Hepatocyte (in vitro differentiated cells): Measurements from ENCODE around the gene COG7. TPM values are rescaled to one million over a fixed set of nuclear protein-coding genes. Genes with fewer than 3 reads are reported as not detected.

Experiments used
- DNase-seq: peaks from one replicate; pipeline ENCODE4 v3.0.0-alpha.2; 2016; ENCODE audit warnings: low spot score
- H2AFZ ChIP-seq: fragments of 200-600 bp; sonication (generic); 2 replicates; pipeline ENCODE4 v1.6.0; 2016; ENCODE audit warnings: antibody characterized with exemption, mild to moderate bottlenecking
- H3K27ac ChIP-seq: fragments of 200-600 bp; sonication (generic); 2 replicates; pipeline ENCODE4 v1.5.1; 2016; ENCODE audit warnings: mild to moderate bottlenecking
- H3K27me3 ChIP-seq: fragments of 200-600 bp; sonication (generic); 2 replicates; pipeline ENCODE4 v1.6.1; 2016
- H3K36me3 ChIP-seq: fragments of 200-600 bp; sonication (generic); replicated peaks from 2 replicates; pipeline ENCODE4 v1.5.1; 2016; ENCODE audit warnings: low read depth; ENCODE audit not compliant: insufficient read depth
- H3K4me1 ChIP-seq: fragments of 200-600 bp; sonication (generic); 2 replicates; pipeline ENCODE4 v1.5.1; 2016; ENCODE audit warnings: mild to moderate bottlenecking, moderate library complexity; ENCODE audit not compliant: insufficient read depth
- H3K4me2 ChIP-seq: fragments of 200-600 bp; sonication (generic); 2 replicates; pipeline ENCODE4 v1.6.0; 2016
- H3K4me3 ChIP-seq: fragments of 200-600 bp; sonication (generic); 2 replicates; pipeline ENCODE4 v1.5.1; 2016; ENCODE audit warnings: mild to moderate bottlenecking
- H3K79me2 ChIP-seq: fragments of 200-600 bp; sonication (generic); 2 replicates; pipeline ENCODE4 v1.6.0; 2017; ENCODE audit warnings: mild to moderate bottlenecking
- H3K9me2 ChIP-seq: fragments of 200-600 bp; sonication (generic); replicated peaks from 2 replicates; pipeline ENCODE4 v1.6.0; 2017; ENCODE audit warnings: mild to moderate bottlenecking; ENCODE audit not compliant: insufficient read depth
- H3K9me3 ChIP-seq: fragments of 200-600 bp; sonication (generic); 2 replicates; pipeline ENCODE4 v1.5.1; 2016; ENCODE audit warnings: low read depth, mild to moderate bottlenecking
- H4K20me1 ChIP-seq: fragments of 200-600 bp; sonication (generic); 2 replicates; pipeline ENCODE4 v1.6.0; 2016; ENCODE audit warnings: mild to moderate bottlenecking; ENCODE audit not compliant: insufficient read depth, poor library complexity, severe bottlenecking
- CTCF ChIP-seq: fragments of 200-600 bp; sonication (generic); IDR thresholded peaks from 2 replicates; pipeline ENCODE4 v1.5.1; 2016; ENCODE audit warnings: antibody characterized with exemption, mild to moderate bottlenecking; ENCODE audit not compliant: poor library complexity
- EZH2 ChIP-seq: fragments of 200-600 bp; sonication (generic); IDR thresholded peaks from 2 replicates; pipeline ENCODE4 v1.6.1; 2016; ENCODE audit warnings: antibody characterized with exemption, mild to moderate bottlenecking, borderline replicate concordance
- EZH2phosphoT487 ChIP-seq: fragments of 200-600 bp; sonication (generic); IDR thresholded peaks from one replicate; pipeline ENCODE4 v1.6.1; 2018; ENCODE audit warnings: antibody characterized with exemption, mild to moderate bottlenecking, low read depth, moderate library complexity; ENCODE audit not compliant: unreplicated experiment, severe bottlenecking
- WGBS: methylation state at CpG from one replicate; pipeline ENCODE4 v1.1.6; 2016; ENCODE audit warnings: low lambda C conversion rate; ENCODE audit errors: missing lambda C conversion rate; 5-methylcytosine and 5-hydroxymethylcytosine counted together
- polyA plus RNA-seq: library from polyadenylated mRNA; unstranded; fragments of >200 nt; fragmentation: Nextera tagmentation; extraction: Ambion mirVana; gene quantifications from 2 replicates; pipeline ENCODE4 v1.2.1, GENCODE V29; 2016
- total RNA-seq: library from RNA; depleted of rRNA; stranded (reverse); fragments of >200 nt; gene quantifications from 2 replicates; pipeline ENCODE4 v1.2.3, GENCODE V29; 2014

COG7 gene
- total and polyA plus RNA-seq, 2 experiments from 2014 or later, result 13.5 to 15.4 TPM

GRCh38 chr16:23398987-23399805 is 53.8 kb downstream of the COG7 start:
- TF ChIP-seq EZH2 (no peak), CTCF (no peak)
- Histone ChIP-seq H3K27ac (no peak overlapping the region), H3K36me3 (no peaks in the 10 kb centered on the region), H4K20me1 (no peaks in the 10 kb centered on the region), H3K4me3 (no peak overlapping the region), H3K9me2 (no peaks in the 10 kb centered on the region), H3K4me2 (no peak overlapping the region), H3K79me2 (no peaks in the 10 kb centered on the region), H3K4me1 (no peaks in the 10 kb centered on the region), H3K27me3 (no peaks in the 10 kb centered on the region), H2AFZ (no peak overlapping the region), H3K9me3 (no peaks in the 10 kb centered on the region)
- DNase-seq, result no peak
- 68% methylated on average over 17 of the region's 17 CpGs for WGBS

GRCh38 chr16:23397464-23397863 is 55.5 kb downstream of the COG7 start:
- H3K9me2 ChIP-seq, result no peaks in the 10 kb centered on the region
- H3K36me3 ChIP-seq, result no peaks in the 10 kb centered on the region
- H3K4me2 ChIP-seq, result no peak overlapping the region
- no peak for TF ChIP-seq EZH2phosphoT487
- TF ChIP-seq CTCF, result no peak
- no peak for TF ChIP-seq EZH2
- no peaks in the 10 kb centered on the region for H3K27me3 ChIP-seq
- no peak overlapping the region for H3K27ac ChIP-seq
- no peaks in the 10 kb centered on the region for H3K4me1 ChIP-seq
- no peaks in the 10 kb centered on the region for H3K79me2 ChIP-seq
- no peak overlapping the region for H3K4me3 ChIP-seq
- DNase-seq, result no peak
- H3K9me3 ChIP-seq, result no peaks in the 10 kb centered on the region
- 98% methylated on average over 2 of the region's 2 CpGs for WGBS
- no peaks in the 10 kb centered on the region for H4K20me1 ChIP-seq
- H2AFZ ChIP-seq, result no peak overlapping the region

- no peak overlapping the region for H2AFZ ChIP-seq
- no peak overlapping the region for H3K27ac ChIP-seq
- no peaks in the 10 kb centered on the region for H3K27me3 ChIP-seq
- H3K9me3 ChIP-seq, result no peaks in the 10 kb centered on the region
- no peak for TF ChIP-seq EZH2
- no peak for TF ChIP-seq CTCF
- TF ChIP-seq EZH2phosphoT487, result no peak
- H3K4me3 ChIP-seq, result no peak overlapping the region
- no peak for DNase-seq
- no peaks in the 10 kb centered on the region for H3K9me2 ChIP-seq
- H3K4me1 ChIP-seq, result no peaks in the 10 kb centered on the region
- no peak overlapping the region for H3K4me2 ChIP-seq
- no peaks in the 10 kb centered on the region for H3K79me2 ChIP-seq
- no peaks in the 10 kb centered on the region for H3K36me3 ChIP-seq
- 89% methylated on average over 6 of the region's 6 CpGs for WGBS
- no peaks in the 10 kb centered on the region for H4K20me1 ChIP-seq
Observed at GRCh38 chr16:23395732-23396131, 57.3 kb downstream of the COG7 start.
